Subcutaneous adipose tissue (tissue), 4 donors: Measurements from ENCODE around the gene C1orf105. TPM values are rescaled to one million over a fixed set of nuclear protein-coding genes. Genes with fewer than 3 reads are reported as not detected.

Experiments
- CTCF ChIP-seq: fragments of 450-650 bp; IDR thresholded peaks from one replicate; pipeline ENCODE4 v1.5.1; 2016; ENCODE audit warnings: low read depth, mild to moderate bottlenecking, control low read depth, antibody characterized with exemption, moderate library complexity
- total RNA-seq, 4 donors: library from RNA; depleted of rRNA; stranded (reverse); fragments of >200 nt; gene quantifications; one replicate each; pipeline ENCODE4 v1.1.0, GENCODE V29; 2016

The C1orf105 gene
- not detected for total RNA-seq

GRCh38 chr1:172420385-172420784 lies at the start of gene C1orf105:
Gene C1orf105 (plus strand): TSS chr1:172420685. CDS start chr1:172420886, 201 bp downstream.
- TF ChIP-seq CTCF = no peak

- no peak for TF ChIP-seq CTCF
Measured at GRCh38 chr1:172373864-172374263, 46.6 kb upstream of the C1orf105 start.

GRCh38 chr1:172375211-172375631 lies 45.3 kb upstream of the C1orf105 start:
- no peak for TF ChIP-seq CTCF

- no peak for TF ChIP-seq CTCF
Measured at GRCh38 chr1:172376431-172376830, 44.1 kb upstream of the C1orf105 start.

- no peak for TF ChIP-seq CTCF
Measured at GRCh38 chr1:172377565-172377964, 42.9 kb upstream of the C1orf105 start.

GRCh38 chr1:172378109-172378760 lies 42.2 kb upstream of the C1orf105 start:
- TF ChIP-seq CTCF = no peak

GRCh38 chr1:172380441-172381244 lies 39.8 kb upstream of the C1orf105 start:
- no peak for TF ChIP-seq CTCF
